GM12878 (cell line): ENCODE data around the gene ANO10. TPM values are rescaled to one million over a fixed set of nuclear protein-coding genes. Genes with fewer than 3 reads are reported as not detected.

ENCODE experiments used
- ATAC-seq: fragments of 200-7000 bp; cut with Tn5 transposase; 3 replicates; pipeline ENCODE4 v1.9.1; 2020; ENCODE audit warnings: mild to moderate bottlenecking, moderate library complexity
- BruUV-seq: library from RNA; stranded (reverse); fragments of 400-500 nt; replicated peaks from 2 replicates; lab custom pipeline; 2021; lab: Mats Ljungman, UMichigan
- CTCF ChIA-PET: fragments of 300-600 bp; sonication (Branson Sonifier 250); formaldehyde crosslinking; extraction: SDS; loops from one replicate; lab custom pipeline; 2021; ENCODE audit warnings: inconsistent platforms; lab: Yijun Ruan, JAX
- POLR2A ChIA-PET: fragments of 350-600 bp; formaldehyde crosslinking; extraction: SDS; loops from one replicate; lab custom pipeline; 2021; ENCODE audit warnings: inconsistent platforms; lab: Charles Lee
- RAD21 ChIA-PET: fragments of 300-600 bp; sonication (Branson Sonifier 250); formaldehyde crosslinking; loops from one replicate; lab custom pipeline; 2023; ENCODE audit warnings: antibody characterized with exemption; ENCODE audit not compliant: unreplicated experiment; lab: Charles Lee
- SMC1A ChIA-PET: fragments of 300-600 bp; sonication (Branson Sonifier 250); formaldehyde crosslinking; loops from one replicate; lab custom pipeline; 2023; ENCODE audit not compliant: unreplicated experiment, uncharacterized antibody; lab: Charles Lee
- DNase-seq: peaks from one replicate; pipeline ENCODE4 v3.0.0-alpha.2; 2011; ENCODE audit warnings: low read depth, low spot score
- FAIRE-seq: peaks from 3 replicates; lab custom pipeline; 2011; peaks lifted over from hg19 to GRCh38; lab: Jason Lieb, UNC
- H2AFZ ChIP-seq: 2 replicates; pipeline ENCODE4 v1.6.0; 2011; ENCODE audit warnings: low read depth, low read length, control low read depth; ENCODE audit not compliant: control insufficient read depth
- H3K27ac ChIP-seq: 2 replicates; pipeline ENCODE4 v1.5.1; 2011; ENCODE audit warnings: control low read depth; ENCODE audit not compliant: control insufficient read depth, insufficient read depth
- H3K27me3 ChIP-seq, 2 experiments: replicated peaks in 1 of 2; 2 replicates each; pipeline versions ENCODE4 v1.6.0 to v1.6.1; 2011; ENCODE audit warnings: low read length in 1 of 2; ENCODE audit not compliant: control insufficient read depth in 2 of 2, insufficient read depth in 2 of 2
- H3K36me3 ChIP-seq, 2 experiments: 2 replicates each; pipeline ENCODE4 v1.5.1; 2011; ENCODE audit warnings: low read length in 1 of 2; ENCODE audit not compliant: control insufficient read depth in 2 of 2, insufficient read depth in 2 of 2
- H3K4me1 ChIP-seq: 2 replicates; pipeline ENCODE4 v1.6.1; 2011; ENCODE audit warnings: mild to moderate bottlenecking, low read length, moderate library complexity, mixed read lengths; ENCODE audit not compliant: control insufficient read depth, insufficient read depth
- H3K4me2 ChIP-seq: 2 replicates; pipeline ENCODE4 v1.6.0; 2011; ENCODE audit warnings: control low read depth; ENCODE audit not compliant: control insufficient read depth, insufficient read depth
- H3K4me3 ChIP-seq: fragments of 200-600 bp; sonication (generic); 2 replicates; pipeline ENCODE4 v1.5.1; 2016
- H3K79me2 ChIP-seq: 2 replicates; pipeline ENCODE4 v1.6.0; 2011; ENCODE audit warnings: low read length; ENCODE audit not compliant: control insufficient read depth, insufficient read depth
- H3K9ac ChIP-seq: 2 replicates; pipeline ENCODE4 v1.8.0; 2011; ENCODE audit warnings: low read length, control low read depth, mixed read lengths; ENCODE audit not compliant: control insufficient read depth, insufficient read depth
- H3K9me3 ChIP-seq: replicated peaks from 3 replicates; pipeline ENCODE4 v1.5.1; 2011; ENCODE audit warnings: mild to moderate bottlenecking, low read length; ENCODE audit not compliant: control insufficient read depth, insufficient read depth
- H4K20me1 ChIP-seq: 2 replicates; pipeline ENCODE4 v1.6.0; 2011; ENCODE audit not compliant: control insufficient read depth, insufficient read depth
- ASH2L ChIP-seq: fragments of 300-600, 200-600 bp; sonication (generic); IDR thresholded peaks from 2 replicates; pipeline ENCODE4 v1.6.1; 2017; ENCODE audit warnings: low read depth, mild to moderate bottlenecking, borderline replicate concordance
- ATF2 ChIP-seq: IDR thresholded peaks from 2 replicates; pipeline ENCODE4 v1.6.1; 2012; ENCODE audit warnings: low read length, inconsistent platforms
- BCL3 ChIP-seq: IDR thresholded peaks from 2 replicates; pipeline ENCODE4 v1.6.1; 2011; ENCODE audit warnings: borderline replicate concordance, low read depth, mild to moderate bottlenecking, moderate library complexity, low read length; ENCODE audit not compliant: insufficient read depth, poor library complexity, severe bottlenecking
- EED ChIP-seq: sonication (generic); IDR thresholded peaks from 2 replicates; pipeline ENCODE4 v1.6.1; 2016; ENCODE audit warnings: antibody characterized with exemption, low read depth
- HCFC1 ChIP-seq: fragments of 150-350 bp; IDR thresholded peaks from 2 replicates; pipeline ENCODE4 v1.6.1; 2014; ENCODE audit warnings: low read length
- HDGF ChIP-seq: fragments of 450-650 bp; IDR thresholded peaks from 2 replicates; pipeline ENCODE4 v1.6.1; 2016; ENCODE audit warnings: antibody characterized with exemption
- SKIL ChIP-seq: fragments of 450-650 bp; IDR thresholded peaks from 2 replicates; pipeline ENCODE4 v1.6.1; 2017; ENCODE audit warnings: mild to moderate bottlenecking, low read depth, inconsistent platforms; ENCODE audit not compliant: poor library complexity, severe bottlenecking
- SREBF2 ChIP-seq: IDR thresholded peaks from 2 replicates; pipeline ENCODE4 v1.6.1; 2012; ENCODE audit warnings: mild to moderate bottlenecking, low read length
- ZNF217 ChIP-seq: fragments of 450-650 bp; IDR thresholded peaks from 2 replicates; pipeline ENCODE4 v1.6.1; 2017; ENCODE audit warnings: antibody characterized with exemption, mild to moderate bottlenecking
- WGBS: methylation state at CpG from one replicate; pipeline ENCODE4 v1.1.6; 2016; ENCODE audit warnings: low lambda C conversion rate; ENCODE audit not compliant: insufficient replicate concordance, insufficient coverage; ENCODE audit errors: missing lambda C conversion rate; 5-methylcytosine and 5-hydroxymethylcytosine counted together
- in situ Hi-C: fragments of 300-500 bp; cut with MboI; formaldehyde crosslinking; loops from 9 replicates; pipeline ENCODE4 v1.14.3; 2018; ENCODE audit warnings: mixed read lengths
- intact Hi-C: fragments of 100-400 bp; cut with micrococcal nuclease; formaldehyde crosslinking; loops from one replicate; pipeline ENCODE4 v1.14.2; 2022; ENCODE audit not compliant: unreplicated experiment
- polyA plus RNA-seq, 11 experiments: library from polyadenylated mRNA; depleted of rRNA in 4 of 11; unstranded in 6 of 11; stranded (reverse) in 5 of 11; fragments of >200 nt; fragmentation: Nextera tagmentation in 4 of 11; fragmentation: Illumina TruSeq in 1 of 11; extraction: Ambion mirVana in 4 of 11; extraction: Trizol in 1 of 11; gene quantifications; 1 replicate in 1 of 11; 2 replicates in 10 of 11; pipeline versions ENCODE4 v1.2.1 to v1.2.3, GENCODE V29; 2011 to 2016; ENCODE audit warnings: inconsistent platforms in 2 of 11, missing spikeins in 2 of 11, low read depth in 1 of 11
- total RNA-seq, 4 experiments: library from RNA; depleted of rRNA in 3 of 4; stranded (reverse); fragments of >200 nt in 3 of 4; fragmentation: Illumina TruSeq in 1 of 4; extraction: Trizol in 1 of 4; gene quantifications; 2 replicates each; pipeline versions ENCODE4 v1.2.1 to v1.2.3, GENCODE V29; 2013 to 2021
- TF ChIP-seq, protein P1 (sequence below): fragments of 450-650 bp; formaldehyde crosslinking; IDR thresholded peaks from 2 replicates; pipeline ENCODE4 v1.4.0; 2020; ENCODE audit warnings: mild to moderate bottlenecking, moderate library complexity

The ANO10 gene
- total and polyA plus RNA-seq, 10 of the 15 experiments (the other 5 are each of a cell fraction or from before 2014, with no cell fraction given): 0.29 to 21.9 (median 1.6) TPM

DNA sequence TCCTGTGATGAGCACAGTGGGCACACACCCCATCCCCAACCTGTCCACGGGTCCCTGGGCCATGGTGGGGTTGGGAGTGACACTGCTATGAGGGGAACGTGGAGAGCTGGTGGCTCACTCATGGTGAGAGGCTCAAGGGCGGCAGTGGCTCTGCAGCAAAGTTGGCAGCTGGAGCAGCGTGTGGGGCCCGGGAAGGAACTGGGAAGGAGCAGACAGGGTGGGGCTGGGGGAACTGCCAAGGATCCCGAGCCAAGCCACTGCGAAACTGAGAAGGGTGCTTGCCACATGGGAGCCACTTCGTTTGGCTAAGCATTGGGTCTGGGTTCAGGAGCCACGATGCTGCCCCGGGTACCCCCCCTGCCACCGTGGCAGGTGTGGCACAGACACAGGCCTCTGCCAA lies 255.3 kb downstream of the ANO10 start:
- Histone ChIP-seq H3K4me2 (no peak overlapping the region), H3K27ac (no peak overlapping the region), H2AFZ (no peak overlapping the region), H3K36me3 (no peaks in the 10 kb centered on the region; a peak in 2 of 4 replicates), H3K4me1 (no peaks in the 10 kb centered on the region), H3K4me3 (no peak overlapping the region), H3K27me3 (peaks cover 0 to 2% of the 10 kb centered on the region in 2 experiments; a peak in 1 of 4 replicates), H3K9me3 (no peaks in the 10 kb centered on the region), H3K79me2 (no peaks in the 10 kb centered on the region), H3K9ac (no peak overlapping the region), H4K20me1 (no peaks in the 10 kb centered on the region)
- POLR2A ChIA-PET: no interaction called here
- no peak for TF ChIP-seq HCFC1
- TF ChIP-seq BCL3: no peak
- no peak for TF ChIP-seq HDGF
- no peak for TF ChIP-seq ASH2L
- TF ChIP-seq EED: no peak
- no peak for TF ChIP-seq ATF2
- no peak for TF ChIP-seq SKIL
- no peak for TF ChIP-seq SREBF2
- TF ChIP-seq ZNF217: no peak
- TF ChIP-seq, protein P1, sequence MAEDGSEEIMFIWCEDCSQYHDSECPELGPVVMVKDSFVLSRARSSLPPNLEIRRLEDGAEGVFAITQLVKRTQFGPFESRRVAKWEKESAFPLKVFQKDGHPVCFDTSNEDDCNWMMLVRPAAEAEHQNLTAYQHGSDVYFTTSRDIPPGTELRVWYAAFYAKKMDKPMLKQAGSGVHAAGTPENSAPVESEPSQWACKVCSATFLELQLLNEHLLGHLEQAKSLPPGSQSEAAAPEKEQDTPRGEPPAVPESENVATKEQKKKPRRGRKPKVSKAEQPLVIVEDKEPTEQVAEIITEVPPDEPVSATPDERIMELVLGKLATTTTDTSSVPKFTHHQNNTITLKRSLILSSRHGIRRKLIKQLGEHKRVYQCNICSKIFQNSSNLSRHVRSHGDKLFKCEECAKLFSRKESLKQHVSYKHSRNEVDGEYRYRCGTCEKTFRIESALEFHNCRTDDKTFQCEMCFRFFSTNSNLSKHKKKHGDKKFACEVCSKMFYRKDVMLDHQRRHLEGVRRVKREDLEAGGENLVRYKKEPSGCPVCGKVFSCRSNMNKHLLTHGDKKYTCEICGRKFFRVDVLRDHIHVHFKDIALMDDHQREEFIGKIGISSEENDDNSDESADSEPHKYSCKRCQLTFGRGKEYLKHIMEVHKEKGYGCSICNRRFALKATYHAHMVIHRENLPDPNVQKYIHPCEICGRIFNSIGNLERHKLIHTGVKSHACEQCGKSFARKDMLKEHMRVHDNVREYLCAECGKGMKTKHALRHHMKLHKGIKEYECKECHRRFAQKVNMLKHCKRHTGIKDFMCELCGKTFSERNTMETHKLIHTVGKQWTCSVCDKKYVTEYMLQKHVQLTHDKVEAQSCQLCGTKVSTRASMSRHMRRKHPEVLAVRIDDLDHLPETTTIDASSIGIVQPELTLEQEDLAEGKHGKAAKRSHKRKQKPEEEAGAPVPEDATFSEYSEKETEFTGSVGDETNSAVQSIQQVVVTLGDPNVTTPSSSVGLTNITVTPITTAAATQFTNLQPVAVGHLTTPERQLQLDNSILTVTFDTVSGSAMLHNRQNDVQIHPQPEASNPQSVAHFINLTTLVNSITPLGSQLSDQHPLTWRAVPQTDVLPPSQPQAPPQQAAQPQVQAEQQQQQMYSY: no peak
- in situ Hi-C loops (no loop called here), intact Hi-C loops (no loop called here)
- FAIRE-seq (no peak), ATAC-seq (no peak), DNase-seq (no peak)
- SMC1A ChIA-PET: no interaction called here
- BruUV-seq: no TSS peak
- WGBS: 38% methylated on average over 9 of the region's 11 CpGs
- CTCF ChIA-PET: interaction anchor here (0.7 kb wide), 1 partner anchor 12 kb away, joined by 3 read pairs; no protein-coding TSS in a partner anchor
- RAD21 ChIA-PET: interaction anchor here (0.9 kb wide), 1 partner anchor 70 kb away, joined by 3 read pairs; no protein-coding TSS in a partner anchor
